Caco-2 (cell line): Measurements from ENCODE around the gene BANP. TPM values are rescaled to one million over a fixed set of nuclear protein-coding genes. Genes with fewer than 3 reads are reported as not detected.
A peak's percentile ranks its signal among the peaks of the same experiment; 100 is the strongest.

Source experiments
- BruUV-seq: library from RNA; stranded (reverse); fragments of 400-500 nt; replicated peaks from 2 replicates; lab custom pipeline; 2021; lab: Mats Ljungman, UMichigan
- CTCF ChIA-PET: fragments of 300-600 bp; sonication (Branson Sonifier 250); formaldehyde crosslinking; loops from one replicate; lab custom pipeline; 2022; ENCODE audit warnings: antibody characterized with exemption; lab: Charles Lee
- POLR2A ChIA-PET: fragments of 300-600 bp; sonication (Branson Sonifier 250); formaldehyde crosslinking; loops from one replicate; lab custom pipeline; 2022; ENCODE audit warnings: antibody characterized with exemption; lab: Charles Lee
- DNase-seq, 2 experiments: peaks; one replicate each; pipeline versions ENCODE4 v3.0.0 to v3.0.0-alpha.2; 2020 to 2022
- H3K27me3 ChIP-seq: replicated peaks from 2 replicates; pipeline ENCODE4 v1.6.0; 2011; ENCODE audit warnings: low read length; ENCODE audit not compliant: control insufficient read depth, insufficient read depth
- H3K36me3 ChIP-seq: 2 replicates; pipeline ENCODE4 v1.5.1; 2011; ENCODE audit warnings: low read length; ENCODE audit not compliant: control insufficient read depth, insufficient read depth
- H3K4me1 ChIP-seq: fragments of 250-450 bp; sonication (Bioruptor Pico); 2 replicates; pipeline ENCODE4 v1.5.1; 2020; ENCODE audit warnings: mild to moderate bottlenecking
- H3K4me3 ChIP-seq: 2 replicates; pipeline ENCODE4 v1.5.1; 2011; ENCODE audit warnings: low read depth, mild to moderate bottlenecking, control low read depth, low read length
- H3K9me3 ChIP-seq: fragments of 250-450 bp; sonication (Bioruptor Pico); 2 replicates; pipeline ENCODE4 v1.5.1; 2020; ENCODE audit warnings: mild to moderate bottlenecking, moderate library complexity
- H3K27ac Mint-ChIP-seq: one replicate; pipeline ENCODE4 v1.8.0; 2022; ENCODE audit warnings: mixed read lengths; ENCODE audit not compliant: unreplicated experiment
- H3K27me3 Mint-ChIP-seq: one replicate; pipeline ENCODE4 v1.8.0; 2022; ENCODE audit warnings: mixed read lengths; ENCODE audit not compliant: insufficient read depth, unreplicated experiment
- H3K36me3 Mint-ChIP-seq: one replicate; pipeline ENCODE4 v1.8.0; 2022; ENCODE audit warnings: mild to moderate bottlenecking, mixed read lengths; ENCODE audit not compliant: insufficient read depth, unreplicated experiment
- H3K4me1 Mint-ChIP-seq: one replicate; pipeline ENCODE4 v1.8.0; 2022; ENCODE audit warnings: low read depth, mixed read lengths; ENCODE audit not compliant: unreplicated experiment
- H3K4me3 Mint-ChIP-seq: one replicate; pipeline ENCODE4 v1.8.0; 2022; ENCODE audit warnings: mild to moderate bottlenecking, moderate library complexity, mixed read lengths; ENCODE audit not compliant: unreplicated experiment
- H3K9me3 Mint-ChIP-seq: one replicate; pipeline ENCODE4 v1.8.0; 2022; ENCODE audit warnings: mixed read lengths; ENCODE audit not compliant: unreplicated experiment
- CTCF ChIP-seq, 2 experiments: fragments of 200-600 bp in 1 of 2; IDR thresholded peaks; 1 replicate in 1 of 2; 2 replicates in 1 of 2; pipeline versions ENCODE4 v1.5.1 to v1.8.0; 2011 to 2022; ENCODE audit warnings: antibody characterized with exemption in 1 of 2, control low read depth in 1 of 2, inconsistent platforms in 1 of 2, low read depth in 1 of 2, low read length in 1 of 2, mild to moderate bottlenecking in 1 of 2, moderate library complexity in 1 of 2; ENCODE audit not compliant: insufficient read depth in 1 of 2, severe bottlenecking in 1 of 2, unreplicated experiment in 1 of 2
- intact Hi-C: fragments of 100-400 bp; cut with micrococcal nuclease; formaldehyde crosslinking; loops from one replicate; pipeline ENCODE4 v1.10.0; 2022; ENCODE audit not compliant: unreplicated experiment
- total RNA-seq: library from RNA; stranded (reverse); gene quantifications from 2 replicates; pipeline ENCODE4 v1.2.3, GENCODE V29; 2022

Gene BANP
- total RNA-seq, 1 experiment from 2014 or later = 44.4 TPM

- H3K4me1 Mint-ChIP-seq = peaks cover 32% of the 10 kb centered on the region
- Histone ChIP-seq H3K27me3 (no peaks in the 10 kb centered on the region), H3K9me3 (no peaks in the 10 kb centered on the region), H3K4me3 (peak overlapping the region; percentile 48), H3K4me1 (peaks cover 43% of the 10 kb centered on the region), H3K36me3 (no peaks in the 10 kb centered on the region)
- no peaks in the 10 kb centered on the region for H3K9me3 Mint-ChIP-seq
- intact Hi-C loops = loop anchor here (2.0 to 5.0 kb wide), 3 partner anchors 93 to 563 kb away; no protein-coding TSS in a partner anchor
- ChIA-PET POLR2A (interaction anchor here (0.5 to 1.5 kb wide), 7 partner anchors 9 to 543 kb away, joined by 3 to 20 read pairs (median 4); partner anchors contain the start of genes CA5A and SLC7A5), CTCF (interaction anchor here (0.6 to 1.5 kb wide), 6 partner anchors 15 to 89 kb away, joined by 3 to 6 read pairs (median 4); no protein-coding TSS in a partner anchor)
- peak overlapping the region; percentile 84 for H3K4me3 Mint-ChIP-seq
- peak; percentile 99 to 100 for DNase-seq
- peaks cover 21% of the 10 kb centered on the region for H3K36me3 Mint-ChIP-seq
- peak overlapping the region; percentile 100 for H3K27ac Mint-ChIP-seq
- TF ChIP-seq CTCF (IDR thresholded peaks at IDR 0.05; ENCODE audit: insufficient read depth in 1 of 2, low read depth in 1 of 2, low read length in 1 of 2, severe bottlenecking in 1 of 2, unreplicated experiment in 1 of 2) = no peak
- H3K27me3 Mint-ChIP-seq = peaks cover 2% of the 10 kb centered on the region
- no TSS peak for BruUV-seq
Observed at GRCh38 chr16:87945351-87946042, 5.7 kb upstream of the BANP start.

- Mint-ChIP-seq H3K36me3 (peaks cover 29% of the 10 kb centered on the region), H3K27ac (peak overlapping the region; percentile 100), H3K4me3 (no peak overlapping the region), H3K4me1 (peaks cover 32% of the 10 kb centered on the region), H3K9me3 (no peaks in the 10 kb centered on the region), H3K27me3 (peaks cover 2% of the 10 kb centered on the region)
- Histone ChIP-seq H3K36me3 (no peaks in the 10 kb centered on the region), H3K9me3 (no peaks in the 10 kb centered on the region), H3K27me3 (no peaks in the 10 kb centered on the region), H3K4me1 (peaks cover 43% of the 10 kb centered on the region), H3K4me3 (no peak overlapping the region)
- POLR2A ChIA-PET = no interaction called here
- CTCF ChIA-PET = no interaction called here
- intact Hi-C loops = loop anchor here (5.0 kb wide), 1 partner anchor 94 kb away; no protein-coding TSS in a partner anchor
- BruUV-seq = no TSS peak
- DNase-seq = no peak
- TF ChIP-seq CTCF (IDR thresholded peaks at IDR 0.05; ENCODE audit: insufficient read depth in 1 of 2, low read depth in 1 of 2, low read length in 1 of 2, severe bottlenecking in 1 of 2, unreplicated experiment in 1 of 2) = no peak
Observed at GRCh38 chr16:87946596-87947347, 4.5 kb upstream of the BANP start.

- Histone ChIP-seq H3K27me3 (no peaks in the 10 kb centered on the region), H3K36me3 (no peaks in the 10 kb centered on the region), H3K4me1 (peaks cover 46% of the 10 kb centered on the region), H3K9me3 (no peaks in the 10 kb centered on the region), H3K4me3 (no peak overlapping the region)
- H3K9me3 Mint-ChIP-seq = no peaks in the 10 kb centered on the region
- no peak for TF ChIP-seq CTCF (IDR thresholded peaks at IDR 0.05; ENCODE audit: insufficient read depth in 1 of 2, low read depth in 1 of 2, low read length in 1 of 2, severe bottlenecking in 1 of 2, unreplicated experiment in 1 of 2)
- peak overlapping the region; percentile 30 for H3K4me3 Mint-ChIP-seq
- intact Hi-C loops = loop anchor here (5.0 kb wide), 1 partner anchor 95 kb away; no protein-coding TSS in a partner anchor
- peaks cover 39% of the 10 kb centered on the region for H3K4me1 Mint-ChIP-seq
- H3K27ac Mint-ChIP-seq = peak overlapping the region; percentile 100
- ChIA-PET POLR2A (no interaction called here), CTCF (no interaction called here)
- H3K27me3 Mint-ChIP-seq = peaks cover 2% of the 10 kb centered on the region
- no TSS peak for BruUV-seq
- no peak for DNase-seq
- H3K36me3 Mint-ChIP-seq = peaks cover 36% of the 10 kb centered on the region
Observed at GRCh38 chr16:87947356-87948118, 3.7 kb upstream of the BANP start.
